ENCODE results near the gene PEX16. TPM values are rescaled to one million over a fixed set of nuclear protein-coding genes. Genes with fewer than 3 reads are reported as not detected.

Gene PEX16
- total RNA-seq, 2 donors from 2014 or later, result 32.2 to 37.8 TPM

DNA sequence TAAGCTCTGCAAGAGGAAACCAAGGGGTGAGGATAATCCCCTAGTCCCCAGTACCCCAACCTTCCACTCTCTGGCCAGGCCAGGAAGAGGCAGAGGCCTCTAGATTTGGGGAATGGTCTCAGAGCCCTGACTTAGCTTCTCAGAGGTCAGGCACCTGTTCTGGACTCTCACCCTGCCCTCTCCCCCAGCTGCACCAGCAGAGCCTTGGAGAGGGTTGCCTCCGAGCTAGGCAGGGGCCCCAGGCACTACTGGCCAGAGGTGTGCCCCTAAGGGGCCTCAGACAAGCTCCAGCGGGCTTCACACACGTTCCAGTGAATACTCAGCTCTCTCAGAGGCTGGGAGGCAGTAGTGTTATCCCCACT, 18.6 kb downstream of the PEX16 start:
- Histone ChIP-seq H3K9me3 (ENCODE audit: control insufficient read depth, low read length) (no peaks in the 10 kb centered on the region), H3K4me1 (ENCODE audit: control insufficient read depth, insufficient read depth, low read length) (peaks cover 4% of the 10 kb centered on the region), H3K9ac (ENCODE audit: extremely low read depth, low read length, poor library complexity, severe bottlenecking) (no peak overlapping the region), H3K4me3 (ENCODE audit: low read length) (peak overlapping the region; percentile 68), H3K27ac (ENCODE audit: low read depth, low read length) (peak overlapping the region; percentile 97), H3K27me3 (ENCODE audit: control insufficient read depth, insufficient read depth, low read length, poor library complexity, severe bottlenecking) (peaks cover 31% of the 10 kb centered on the region), H3K36me3 (ENCODE audit: control insufficient read depth, insufficient read depth, low read length) (no peaks in the 10 kb centered on the region)
- TF ChIP-seq, protein P1, sequence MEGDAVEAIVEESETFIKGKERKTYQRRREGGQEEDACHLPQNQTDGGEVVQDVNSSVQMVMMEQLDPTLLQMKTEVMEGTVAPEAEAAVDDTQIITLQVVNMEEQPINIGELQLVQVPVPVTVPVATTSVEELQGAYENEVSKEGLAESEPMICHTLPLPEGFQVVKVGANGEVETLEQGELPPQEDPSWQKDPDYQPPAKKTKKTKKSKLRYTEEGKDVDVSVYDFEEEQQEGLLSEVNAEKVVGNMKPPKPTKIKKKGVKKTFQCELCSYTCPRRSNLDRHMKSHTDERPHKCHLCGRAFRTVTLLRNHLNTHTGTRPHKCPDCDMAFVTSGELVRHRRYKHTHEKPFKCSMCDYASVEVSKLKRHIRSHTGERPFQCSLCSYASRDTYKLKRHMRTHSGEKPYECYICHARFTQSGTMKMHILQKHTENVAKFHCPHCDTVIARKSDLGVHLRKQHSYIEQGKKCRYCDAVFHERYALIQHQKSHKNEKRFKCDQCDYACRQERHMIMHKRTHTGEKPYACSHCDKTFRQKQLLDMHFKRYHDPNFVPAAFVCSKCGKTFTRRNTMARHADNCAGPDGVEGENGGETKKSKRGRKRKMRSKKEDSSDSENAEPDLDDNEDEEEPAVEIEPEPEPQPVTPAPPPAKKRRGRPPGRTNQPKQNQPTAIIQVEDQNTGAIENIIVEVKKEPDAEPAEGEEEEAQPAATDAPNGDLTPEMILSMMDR (conservative IDR thresholded peaks at IDR 0.05), result no peak
- peaks cover 21% of the 10 kb centered on the region for H3K27me3 Mint-ChIP-seq (ENCODE audit: insufficient read depth)
- H3K27ac Mint-ChIP-seq, result no peak overlapping the region
- DNase-seq, result no peak
- 0 to 21% methylated on average over 2 to 3 of the region's 3 CpGs for WGBS, 2 experiments (ENCODE audit: insufficient coverage in 1 of 2, insufficient read length in 1 of 2)
- peaks cover 5% of the 10 kb centered on the region for H3K4me1 Mint-ChIP-seq
- H3K9me3 Mint-ChIP-seq, result no peaks in the 10 kb centered on the region
- H3K36me3 Mint-ChIP-seq (ENCODE audit: low read depth), result peaks cover 10% of the 10 kb centered on the region
- H3K4me3 Mint-ChIP-seq, result peak overlapping the region; percentile 60

DNA sequence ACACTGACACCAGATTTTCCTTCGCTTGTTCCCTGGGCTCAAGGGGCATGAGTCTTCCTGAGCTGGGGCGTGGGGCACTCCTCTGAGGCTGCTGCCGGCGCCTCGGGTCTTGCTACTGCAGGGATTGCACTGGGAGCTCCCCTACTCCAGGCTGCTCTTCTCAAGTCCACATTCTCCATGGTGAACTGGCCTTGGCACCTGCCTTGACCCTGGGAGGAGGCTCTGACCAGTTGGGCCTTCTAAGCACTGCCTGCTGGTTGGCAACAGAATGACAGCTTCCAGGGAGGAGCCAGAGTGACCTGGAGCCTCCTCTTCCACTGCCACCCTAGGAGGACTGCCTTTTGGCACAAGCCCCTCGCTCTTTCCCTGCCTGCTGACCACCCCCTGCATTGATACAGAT, 20.1 kb downstream of the PEX16 start:
- no peak overlapping the region for H3K9ac ChIP-seq (ENCODE audit: extremely low read depth, low read length, poor library complexity, severe bottlenecking)
- H3K27ac ChIP-seq (ENCODE audit: low read depth, low read length), result no peak overlapping the region
- peaks cover 9% of the 10 kb centered on the region for H3K4me1 Mint-ChIP-seq
- H3K9me3 ChIP-seq (ENCODE audit: control insufficient read depth, low read length), result no peaks in the 10 kb centered on the region
- no peaks in the 10 kb centered on the region for H3K36me3 ChIP-seq (ENCODE audit: control insufficient read depth, insufficient read depth, low read length)
- H3K27me3 Mint-ChIP-seq (ENCODE audit: insufficient read depth), result peaks cover 21% of the 10 kb centered on the region
- DNase-seq, result no peak
- 85 to 94% methylated on average over 6 of the region's 6 CpGs for WGBS, 2 experiments (ENCODE audit: insufficient coverage in 1 of 2, insufficient read length in 1 of 2)
- no peaks in the 10 kb centered on the region for H3K9me3 Mint-ChIP-seq
- no peak overlapping the region for H3K4me3 Mint-ChIP-seq
- no peak overlapping the region for H3K4me3 ChIP-seq (ENCODE audit: low read length)
- no peak overlapping the region for H3K27ac Mint-ChIP-seq
- no peaks in the 10 kb centered on the region for H3K36me3 Mint-ChIP-seq (ENCODE audit: low read depth)
- H3K4me1 ChIP-seq (ENCODE audit: control insufficient read depth, insufficient read depth, low read length), result peaks cover 4% of the 10 kb centered on the region
- peaks cover 31% of the 10 kb centered on the region for H3K27me3 ChIP-seq (ENCODE audit: control insufficient read depth, insufficient read depth, low read length, poor library complexity, severe bottlenecking)
- TF ChIP-seq, protein P1 (conservative IDR thresholded peaks at IDR 0.05), result no peak

DNA sequence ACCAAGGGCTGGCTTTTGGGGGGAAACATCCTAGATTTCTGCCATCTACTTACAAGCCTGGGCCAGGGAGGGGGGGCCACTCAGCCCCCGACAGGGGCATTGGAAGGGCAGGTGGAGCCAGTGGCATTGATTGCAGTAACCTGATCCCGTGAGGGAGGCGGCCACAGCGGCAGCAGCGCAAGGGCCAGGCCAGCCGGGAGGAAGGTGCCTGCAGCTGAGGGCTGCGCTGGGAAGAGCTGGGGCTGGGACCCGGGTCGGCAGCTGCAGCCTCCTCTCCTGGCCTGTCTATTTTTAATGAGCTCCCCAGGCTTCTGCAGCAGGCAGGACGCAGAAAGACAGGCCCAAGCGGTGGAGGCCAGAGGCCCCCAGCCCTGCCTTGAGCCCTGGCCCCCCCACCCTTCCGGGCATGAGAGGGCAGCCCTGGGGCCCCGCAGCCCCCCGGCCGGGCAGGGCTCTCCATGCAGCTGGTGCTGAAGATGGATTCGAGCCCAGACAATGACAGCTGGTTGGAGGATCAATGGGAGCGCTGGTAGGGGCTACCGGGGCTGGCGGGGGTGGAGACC, 21.2 kb downstream of the PEX16 start:
- no peaks in the 10 kb centered on the region for H3K36me3 ChIP-seq (ENCODE audit: control insufficient read depth, insufficient read depth, low read length)
- Mint-ChIP-seq H3K9me3 (no peaks in the 10 kb centered on the region), H3K36me3 (ENCODE audit: low read depth) (no peaks in the 10 kb centered on the region), H3K27ac (no peak overlapping the region), H3K4me3 (no peak overlapping the region), H3K27me3 (ENCODE audit: insufficient read depth) (peaks cover 16% of the 10 kb centered on the region), H3K4me1 (peaks cover 9% of the 10 kb centered on the region)
- TF ChIP-seq, protein P1 (conservative IDR thresholded peaks at IDR 0.05), result no peak
- H3K4me1 ChIP-seq (ENCODE audit: control insufficient read depth, insufficient read depth, low read length), result peaks cover 4% of the 10 kb centered on the region
- no peak overlapping the region for H3K4me3 ChIP-seq (ENCODE audit: low read length)
- H3K9ac ChIP-seq (ENCODE audit: extremely low read depth, low read length, poor library complexity, severe bottlenecking), result no peak overlapping the region
- 27 to 30% methylated on average over 12 to 19 of the region's 19 CpGs for WGBS, 2 experiments (ENCODE audit: insufficient coverage in 1 of 2, insufficient read length in 1 of 2)
- peaks cover 29% of the 10 kb centered on the region for H3K27me3 ChIP-seq (ENCODE audit: control insufficient read depth, insufficient read depth, low read length, poor library complexity, severe bottlenecking)
- no peaks in the 10 kb centered on the region for H3K9me3 ChIP-seq (ENCODE audit: control insufficient read depth, low read length)
- peak overlapping the region; percentile 60 for H3K27ac ChIP-seq (ENCODE audit: low read depth, low read length)
- peak; percentile 85 for DNase-seq

Data from endodermal cell (in vitro differentiated cells).